Measurements from ENCODE around the gene ATF7.

DNA sequence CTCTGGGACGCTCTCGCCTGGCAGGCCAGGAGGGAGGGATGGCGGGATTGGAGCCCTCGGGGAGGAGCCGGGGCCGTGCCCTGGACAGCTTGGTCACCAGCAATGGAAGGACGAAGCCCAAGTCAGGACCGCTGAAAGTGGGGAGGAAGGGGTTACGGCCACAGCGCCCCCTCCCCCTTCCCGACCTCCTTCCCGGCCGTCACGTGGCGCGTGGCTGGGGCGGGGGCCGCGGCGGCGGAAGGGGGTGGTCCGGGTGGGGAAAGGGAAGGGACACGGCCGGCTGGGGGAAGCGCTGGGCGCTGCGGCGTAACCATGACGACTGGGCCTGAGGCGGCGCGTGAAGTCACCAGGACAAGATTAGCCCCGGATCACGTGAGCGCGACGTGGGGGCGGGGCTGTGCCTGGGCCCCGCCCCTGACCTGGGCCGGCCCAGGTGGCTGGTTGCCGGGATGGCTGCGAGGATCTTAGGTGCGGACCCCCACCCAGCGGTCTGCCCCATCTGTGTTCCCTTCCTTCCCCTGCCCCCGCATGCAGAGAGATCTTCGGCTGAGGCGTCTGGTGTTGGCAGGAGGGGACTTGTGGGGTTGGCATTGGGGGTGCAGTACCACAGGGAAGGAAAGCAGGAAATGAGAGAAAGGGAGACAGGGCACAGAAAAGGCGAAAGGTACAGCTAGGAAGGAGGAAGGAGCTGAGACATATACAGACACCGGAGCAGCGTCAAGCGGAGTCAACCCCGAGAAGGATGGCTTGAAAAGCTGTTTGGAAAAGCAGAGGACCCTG, 133.2 kb downstream of the ATF7 start:
- TF ChIP-seq EZH2 (IDR thresholded peaks at IDR 0.05; ENCODE audit: insufficient read depth, poor library complexity, severe bottlenecking) = no peak
- no peak for TF ChIP-seq EZH2phosphoT487 (IDR thresholded peaks at IDR 0.05; ENCODE audit: insufficient read depth, low read depth)

Data from GM23248 (cell line).